Activated effector memory CD4-positive, alpha-beta T cell treated with anti-CD3 and anti-CD28 coated beads, Interleukin-2, amount 50 U/mL, for 16 hours (primary cell): ENCODE measurements around the gene RGS17.

Source experiments
- DNase-seq: peaks from one replicate; pipeline ENCODE4 v3.0.0-alpha.2; 2020

RGS17 gene

GRCh38 chr6:153081914-153082313, 49.2 kb downstream of the RGS17 start:
- no peak for DNase-seq

- no peak for DNase-seq
These were observed 54.7 kb downstream of the RGS17 start for GRCh38 chr6:153076431-153076830.

- DNase-seq: no peak
These were observed 56.3 kb downstream of the RGS17 start for GRCh38 chr6:153074761-153075160.

GRCh38 chr6:153073841-153074240, 57.2 kb downstream of the RGS17 start:
- DNase-seq: no peak

- DNase-seq: no peak
These were observed 60.3 kb downstream of the RGS17 start for GRCh38 chr6:153070756-153071155.

- no peak for DNase-seq
These were observed 61.2 kb downstream of the RGS17 start for GRCh38 chr6:153069897-153070296.

GRCh38 chr6:153065222-153065621, 65.9 kb downstream of the RGS17 start:
- no peak for DNase-seq

GRCh38 chr6:153063936-153064335, 67.1 kb downstream of the RGS17 start:
- DNase-seq: no peak

- no peak for DNase-seq
These were observed 68.6 kb downstream of the RGS17 start for GRCh38 chr6:153062516-153062915.

- no peak for DNase-seq
These were observed 71.3 kb downstream of the RGS17 start for GRCh38 chr6:153059757-153060156.

GRCh38 chr6:153059311-153059710, 71.8 kb downstream of the RGS17 start:
- DNase-seq: no peak

GRCh38 chr6:153058909-153059308, 72.2 kb downstream of the RGS17 start:
- DNase-seq: no peak

GRCh38 chr6:153058291-153058690, 72.8 kb downstream of the RGS17 start:
- no peak for DNase-seq

- DNase-seq: no peak
These were observed 74.8 kb downstream of the RGS17 start for GRCh38 chr6:153056308-153056707.

- DNase-seq: no peak
These were observed 79.3 kb downstream of the RGS17 start for GRCh38 chr6:153051801-153052200.

- no peak for DNase-seq
These were observed 82.5 kb downstream of the RGS17 start for GRCh38 chr6:153048631-153049030.

- no peak for DNase-seq
These were observed 83.7 kb downstream of the RGS17 start for GRCh38 chr6:153047386-153047785.

GRCh38 chr6:153045271-153045670, 85.8 kb downstream of the RGS17 start:
- no peak for DNase-seq

- DNase-seq: no peak
These were observed 86.8 kb downstream of the RGS17 start for GRCh38 chr6:153044295-153044694.

GRCh38 chr6:153043719-153044118, 87.4 kb downstream of the RGS17 start:
- no peak for DNase-seq

- no peak for DNase-seq
These were observed 92.6 kb downstream of the RGS17 start for GRCh38 chr6:153038378-153039057.

- DNase-seq: no peak
These were observed 96.9 kb downstream of the RGS17 start for GRCh38 chr6:153034139-153034538.

- DNase-seq: no peak
These were observed 98.7 kb downstream of the RGS17 start for GRCh38 chr6:153032255-153032882.

- no peak for DNase-seq
These were observed 99.6 kb downstream of the RGS17 start for GRCh38 chr6:153031335-153031955.
